ENCODE data around the gene ACBD7.

Gene ACBD7

GRCh38 chr10:15088428-15089261 is at the start of gene ACBD7:
TSS of gene ACBD7 (minus strand) at chr10:15088776. CDS start at chr10:15088728, 48 bp downstream.
- Histone ChIP-seq H3K4me1 (ENCODE audit: insufficient read depth, low read length) (peaks cover 5% of the 10 kb centered on the region), H3K27ac (ENCODE audit: low read depth, low read length) (no peak within 1 kb of the TSS), H3K9me3 (ENCODE audit: low read length) (no peaks in the 10 kb centered on the region), H3K27me3 (ENCODE audit: control insufficient read depth in 1 of 2, insufficient read depth in 2 of 2, low read length in 2 of 2) (no peaks in the 10 kb centered on the region), H3K4me3 (ENCODE audit: low read depth in 1 of 2, low read length in 2 of 2) (peak within 1 kb of the TSS; percentile 55 to 74), H3K36me3 (ENCODE audit: insufficient read depth, low read length) (no peaks in the 10 kb centered on the region), H3K9ac (ENCODE audit: low read length) (no peak within 1 kb of the TSS)

- no peaks in the 10 kb centered on the region for H3K4me1 ChIP-seq (ENCODE audit: insufficient read depth, low read length)
- no peak overlapping the region for H3K27ac ChIP-seq (ENCODE audit: low read depth, low read length)
- no peak overlapping the region for H3K9ac ChIP-seq (ENCODE audit: low read length)
- H3K4me3 ChIP-seq (ENCODE audit: low read depth in 1 of 2, low read length in 2 of 2): no peak overlapping the region
- no peaks in the 10 kb centered on the region for H3K9me3 ChIP-seq (ENCODE audit: low read length)
- H3K36me3 ChIP-seq (ENCODE audit: insufficient read depth, low read length): peaks cover 36% of the 10 kb centered on the region
- H3K27me3 ChIP-seq (ENCODE audit: control insufficient read depth in 1 of 2, insufficient read depth in 2 of 2, low read length in 2 of 2): no peaks in the 10 kb centered on the region
These were observed 49.1 kb upstream of the ACBD7 start for GRCh38 chr10:15137636-15138035.

- no peaks in the 10 kb centered on the region for H3K27me3 ChIP-seq (ENCODE audit: control insufficient read depth in 1 of 2, insufficient read depth in 2 of 2, low read length in 2 of 2)
- H3K36me3 ChIP-seq (ENCODE audit: insufficient read depth, low read length): peaks cover 38% of the 10 kb centered on the region
- H3K9me3 ChIP-seq (ENCODE audit: low read length): no peaks in the 10 kb centered on the region
- no peak overlapping the region for H3K27ac ChIP-seq (ENCODE audit: low read depth, low read length)
- H3K4me1 ChIP-seq (ENCODE audit: insufficient read depth, low read length): no peaks in the 10 kb centered on the region
- no peak overlapping the region for H3K4me3 ChIP-seq (ENCODE audit: low read depth in 1 of 2, low read length in 2 of 2)
- H3K9ac ChIP-seq (ENCODE audit: low read length): no peak overlapping the region
These were observed 48.4 kb upstream of the ACBD7 start for GRCh38 chr10:15137036-15137359.

GRCh38 chr10:15136129-15137035 is 47.8 kb upstream of the ACBD7 start:
- Histone ChIP-seq H3K27ac (ENCODE audit: low read depth, low read length) (no peak overlapping the region), H3K27me3 (ENCODE audit: control insufficient read depth in 1 of 2, insufficient read depth in 2 of 2, low read length in 2 of 2) (no peaks in the 10 kb centered on the region), H3K4me1 (ENCODE audit: insufficient read depth, low read length) (no peaks in the 10 kb centered on the region), H3K36me3 (ENCODE audit: insufficient read depth, low read length) (peaks cover 41% of the 10 kb centered on the region), H3K9ac (ENCODE audit: low read length) (no peak overlapping the region), H3K9me3 (ENCODE audit: low read length) (no peaks in the 10 kb centered on the region), H3K4me3 (ENCODE audit: low read depth in 1 of 2, low read length in 2 of 2) (no peak overlapping the region)

GRCh38 chr10:15131330-15131729 is 42.8 kb upstream of the ACBD7 start:
- Histone ChIP-seq H3K9me3 (ENCODE audit: low read length) (no peaks in the 10 kb centered on the region), H3K4me1 (ENCODE audit: insufficient read depth, low read length) (no peaks in the 10 kb centered on the region), H3K4me3 (ENCODE audit: low read depth in 1 of 2, low read length in 2 of 2) (no peak overlapping the region), H3K27me3 (ENCODE audit: control insufficient read depth in 1 of 2, insufficient read depth in 2 of 2, low read length in 2 of 2) (no peaks in the 10 kb centered on the region), H3K36me3 (ENCODE audit: insufficient read depth, low read length) (peaks cover 43% of the 10 kb centered on the region), H3K9ac (ENCODE audit: low read length) (no peak overlapping the region), H3K27ac (ENCODE audit: low read depth, low read length) (no peak overlapping the region)

- no peaks in the 10 kb centered on the region for H3K9me3 ChIP-seq (ENCODE audit: low read length)
- H3K36me3 ChIP-seq (ENCODE audit: insufficient read depth, low read length): peaks cover 19% of the 10 kb centered on the region
- H3K9ac ChIP-seq (ENCODE audit: low read length): no peak overlapping the region
- no peak overlapping the region for H3K4me3 ChIP-seq (ENCODE audit: low read depth in 1 of 2, low read length in 2 of 2)
- no peaks in the 10 kb centered on the region for H3K4me1 ChIP-seq (ENCODE audit: insufficient read depth, low read length)
- no peaks in the 10 kb centered on the region for H3K27me3 ChIP-seq (ENCODE audit: control insufficient read depth in 1 of 2, insufficient read depth in 2 of 2, low read length in 2 of 2)
- no peak overlapping the region for H3K27ac ChIP-seq (ENCODE audit: low read depth, low read length)
These were observed 36.3 kb upstream of the ACBD7 start for GRCh38 chr10:15124908-15125307.

GRCh38 chr10:15124190-15124589 is 35.6 kb upstream of the ACBD7 start:
- Histone ChIP-seq H3K27me3 (ENCODE audit: control insufficient read depth in 1 of 2, insufficient read depth in 2 of 2, low read length in 2 of 2) (no peaks in the 10 kb centered on the region), H3K9ac (ENCODE audit: low read length) (no peak overlapping the region), H3K36me3 (ENCODE audit: insufficient read depth, low read length) (peaks cover 21% of the 10 kb centered on the region), H3K4me1 (ENCODE audit: insufficient read depth, low read length) (no peaks in the 10 kb centered on the region), H3K4me3 (ENCODE audit: low read depth in 1 of 2, low read length in 2 of 2) (no peak overlapping the region), H3K27ac (ENCODE audit: low read depth, low read length) (no peak overlapping the region), H3K9me3 (ENCODE audit: low read length) (no peaks in the 10 kb centered on the region)

- no peaks in the 10 kb centered on the region for H3K4me1 ChIP-seq (ENCODE audit: insufficient read depth, low read length)
These were observed 35.2 kb upstream of the ACBD7 start for GRCh38 chr10:15123749-15124184.

GRCh38 chr10:15122477-15123030 is 34.0 kb upstream of the ACBD7 start:
- Histone ChIP-seq H3K9me3 (ENCODE audit: low read length) (no peaks in the 10 kb centered on the region), H3K27ac (ENCODE audit: low read depth, low read length) (no peak overlapping the region), H3K27me3 (ENCODE audit: control insufficient read depth in 1 of 2, insufficient read depth in 2 of 2, low read length in 2 of 2) (no peaks in the 10 kb centered on the region), H3K4me1 (ENCODE audit: insufficient read depth, low read length) (no peaks in the 10 kb centered on the region), H3K4me3 (ENCODE audit: low read depth in 1 of 2, low read length in 2 of 2) (no peak overlapping the region), H3K36me3 (ENCODE audit: insufficient read depth, low read length) (peaks cover 28% of the 10 kb centered on the region), H3K9ac (ENCODE audit: low read length) (no peak overlapping the region)

More at GRCh38 chr10:15123749-15124184, 35.2 kb upstream of the ACBD7 start:
- H3K36me3 ChIP-seq (ENCODE audit: insufficient read depth, low read length): peaks cover 24% of the 10 kb centered on the region
- no peaks in the 10 kb centered on the region for H3K27me3 ChIP-seq (ENCODE audit: control insufficient read depth in 1 of 2, insufficient read depth in 2 of 2, low read length in 2 of 2)
- H3K4me3 ChIP-seq (ENCODE audit: low read depth in 1 of 2, low read length in 2 of 2): no peak overlapping the region
- H3K27ac ChIP-seq (ENCODE audit: low read depth, low read length): no peak overlapping the region
- H3K9me3 ChIP-seq (ENCODE audit: low read length): no peaks in the 10 kb centered on the region
- H3K9ac ChIP-seq (ENCODE audit: low read length): no peak overlapping the region

GRCh38 chr10:15121707-15122106 is 33.1 kb upstream of the ACBD7 start:
- Histone ChIP-seq H3K9me3 (ENCODE audit: low read length) (no peaks in the 10 kb centered on the region), H3K36me3 (ENCODE audit: insufficient read depth, low read length) (peaks cover 31% of the 10 kb centered on the region), H3K4me3 (ENCODE audit: low read depth in 1 of 2, low read length in 2 of 2) (no peak overlapping the region), H3K27ac (ENCODE audit: low read depth, low read length) (no peak overlapping the region), H3K4me1 (ENCODE audit: insufficient read depth, low read length) (no peaks in the 10 kb centered on the region), H3K9ac (ENCODE audit: low read length) (no peak overlapping the region), H3K27me3 (ENCODE audit: control insufficient read depth in 1 of 2, insufficient read depth in 2 of 2, low read length in 2 of 2) (no peaks in the 10 kb centered on the region)

GRCh38 chr10:15120523-15120922 is 31.9 kb upstream of the ACBD7 start:
- Histone ChIP-seq H3K4me3 (ENCODE audit: low read depth in 1 of 2, low read length in 2 of 2) (no peak overlapping the region), H3K36me3 (ENCODE audit: insufficient read depth, low read length) (peaks cover 40% of the 10 kb centered on the region), H3K27me3 (ENCODE audit: control insufficient read depth in 1 of 2, insufficient read depth in 2 of 2, low read length in 2 of 2) (no peaks in the 10 kb centered on the region), H3K4me1 (ENCODE audit: insufficient read depth, low read length) (no peaks in the 10 kb centered on the region), H3K9me3 (ENCODE audit: low read length) (no peaks in the 10 kb centered on the region), H3K9ac (ENCODE audit: low read length) (no peak overlapping the region), H3K27ac (ENCODE audit: low read depth, low read length) (no peak overlapping the region)

All from muscle layer of colon (tissue), 2 donors.